Hypothalamus (tissue), 51 donors: ENCODE measurements around the gene ZNF506.
"Not testable (repeated sequence)": the region's sequence is repeated elsewhere in the genome, so short reads cannot be mapped to it uniquely, and the experiment has no call there.

Experiments
- DNase-seq, 51 donors: peaks; one replicate each; lab custom pipeline; 2025; lab: John Stamatoyannopoulos, UW

ZNF506 gene

GRCh38 chr19:19781791-19782190 lies 39.8 kb downstream of the ZNF506 start:
- DNase-seq = peak in 12 of 51 donors; percentile 2 to 35 (median 10)

DNA sequence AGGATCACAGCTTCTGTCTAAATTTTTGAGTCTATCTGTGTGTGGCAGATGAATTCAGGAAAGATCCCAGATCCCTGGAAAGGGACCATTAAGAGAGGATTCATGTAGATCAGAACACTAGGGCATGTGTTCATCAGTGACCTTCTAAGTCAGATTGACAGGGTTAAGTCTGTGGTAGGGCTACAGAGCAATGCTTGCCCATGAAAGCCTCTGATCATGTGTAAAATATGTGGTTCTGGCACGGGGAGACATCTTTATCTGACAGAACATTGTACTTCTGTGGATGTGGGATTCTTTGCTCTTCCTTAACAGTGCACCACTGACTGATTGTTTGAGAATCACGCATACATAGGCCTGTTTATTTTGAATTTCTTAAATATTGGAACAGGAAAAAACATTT lies 42.9 kb downstream of the ZNF506 start:
- no peak for DNase-seq

- no peak for DNase-seq
These were observed 43.9 kb downstream of the ZNF506 start for GRCh38 chr19:19777692-19778091.

GRCh38 chr19:19776206-19777008 lies 45.1 kb downstream of the ZNF506 start:
- DNase-seq = peak; percentile 54 to 100 (median 98)

DNA sequence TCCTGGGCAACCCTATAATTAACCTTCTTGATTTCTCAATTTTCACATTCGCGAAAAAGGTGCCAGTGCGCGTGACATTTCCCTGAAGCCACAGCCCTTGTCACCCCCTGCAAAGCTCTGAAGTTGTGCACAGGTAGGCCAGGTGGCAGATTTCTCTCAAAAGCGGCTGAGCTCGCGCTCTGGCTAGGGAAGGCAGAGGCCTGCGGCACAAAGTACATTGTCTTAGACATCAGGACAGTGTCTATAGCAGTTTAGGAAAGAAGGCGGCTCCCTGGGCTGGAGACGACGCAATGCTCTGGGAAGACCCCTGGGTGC lies 45.7 kb downstream of the ZNF506 start:
- peak in 1 of 51 donors; percentile 22 for DNase-seq

DNA sequence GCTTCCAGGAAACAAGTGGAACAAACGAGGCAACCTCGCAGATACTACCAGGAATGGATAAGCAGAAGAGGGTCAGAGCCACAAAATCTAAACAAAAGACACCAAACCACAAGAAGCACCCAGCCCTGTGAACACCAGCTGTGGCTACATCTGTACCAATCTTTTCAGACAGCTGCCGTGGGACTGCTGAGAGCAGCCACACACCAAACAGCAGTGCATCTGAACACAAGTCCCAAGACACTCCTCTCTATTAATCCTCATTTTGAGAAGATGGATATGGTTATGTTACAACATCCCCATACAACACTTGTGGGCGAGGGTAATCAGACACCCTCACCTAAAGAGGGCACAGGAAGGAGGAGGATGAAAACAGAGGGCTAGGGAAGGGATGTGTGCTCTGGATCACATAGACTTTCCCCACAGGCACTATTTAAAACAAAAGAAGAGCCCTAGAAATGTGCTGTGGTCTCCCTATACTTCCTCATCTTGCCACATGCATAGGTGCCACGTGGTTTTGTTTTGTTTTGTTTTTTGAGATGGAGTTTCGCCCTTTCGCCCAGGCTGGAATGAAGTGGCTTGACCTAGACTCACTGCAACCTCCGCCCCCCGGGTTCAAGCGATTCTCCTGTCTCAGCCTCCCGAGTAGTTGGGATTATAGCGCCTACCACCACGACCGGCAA lies 47.1 kb downstream of the ZNF506 start:
- DNase-seq = no peak

DNA sequence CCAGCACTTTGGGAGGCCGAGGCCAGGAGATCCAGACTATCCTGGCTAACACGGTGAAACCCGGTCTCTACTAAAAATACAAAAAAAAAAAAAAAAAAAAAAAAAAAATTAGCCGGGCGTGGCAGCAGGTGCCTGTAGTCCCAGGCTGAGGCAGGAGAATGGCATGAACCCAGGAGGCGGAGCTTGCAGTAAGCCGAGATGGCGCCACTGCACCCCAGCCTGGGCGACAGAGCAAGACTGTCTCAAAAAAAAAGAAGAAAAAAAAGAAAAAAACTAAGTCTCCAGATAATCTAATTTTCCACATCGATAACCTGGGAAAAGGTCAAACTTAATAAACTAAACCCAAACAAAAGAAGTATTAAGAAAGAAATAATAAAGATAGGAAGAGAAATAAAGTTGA lies 49.6 kb downstream of the ZNF506 start:
- not testable (repeated sequence) for DNase-seq

- not testable (repeated sequence) for DNase-seq
These were observed 51.6 kb downstream of the ZNF506 start for GRCh38 chr19:19769971-19770370.

GRCh38 chr19:19758164-19758563 lies 63.4 kb downstream of the ZNF506 start:
- no peak for DNase-seq

- no peak for DNase-seq
These were observed 68.7 kb downstream of the ZNF506 start for GRCh38 chr19:19752760-19753403.

DNA sequence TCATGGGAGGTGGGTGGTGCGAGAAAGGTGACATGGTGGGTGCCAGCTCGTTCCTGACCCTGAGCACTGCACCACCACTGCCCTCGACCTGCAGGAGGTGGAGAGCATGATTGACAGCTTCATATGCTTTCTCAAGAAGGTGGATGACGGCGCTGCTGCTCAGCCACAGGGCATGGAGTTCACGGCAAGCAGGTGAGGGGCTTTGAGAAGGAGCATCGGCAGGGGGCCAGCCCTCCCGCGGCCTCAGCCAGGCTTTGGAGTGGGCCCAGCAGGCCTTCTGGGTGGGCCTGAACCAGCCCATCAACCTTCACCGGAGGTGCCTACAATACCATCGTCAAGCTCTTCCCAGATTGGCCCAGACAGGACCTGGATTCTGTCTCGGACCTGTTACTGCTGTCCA lies 69.7 kb downstream of the ZNF506 start:
- no peak for DNase-seq

DNA sequence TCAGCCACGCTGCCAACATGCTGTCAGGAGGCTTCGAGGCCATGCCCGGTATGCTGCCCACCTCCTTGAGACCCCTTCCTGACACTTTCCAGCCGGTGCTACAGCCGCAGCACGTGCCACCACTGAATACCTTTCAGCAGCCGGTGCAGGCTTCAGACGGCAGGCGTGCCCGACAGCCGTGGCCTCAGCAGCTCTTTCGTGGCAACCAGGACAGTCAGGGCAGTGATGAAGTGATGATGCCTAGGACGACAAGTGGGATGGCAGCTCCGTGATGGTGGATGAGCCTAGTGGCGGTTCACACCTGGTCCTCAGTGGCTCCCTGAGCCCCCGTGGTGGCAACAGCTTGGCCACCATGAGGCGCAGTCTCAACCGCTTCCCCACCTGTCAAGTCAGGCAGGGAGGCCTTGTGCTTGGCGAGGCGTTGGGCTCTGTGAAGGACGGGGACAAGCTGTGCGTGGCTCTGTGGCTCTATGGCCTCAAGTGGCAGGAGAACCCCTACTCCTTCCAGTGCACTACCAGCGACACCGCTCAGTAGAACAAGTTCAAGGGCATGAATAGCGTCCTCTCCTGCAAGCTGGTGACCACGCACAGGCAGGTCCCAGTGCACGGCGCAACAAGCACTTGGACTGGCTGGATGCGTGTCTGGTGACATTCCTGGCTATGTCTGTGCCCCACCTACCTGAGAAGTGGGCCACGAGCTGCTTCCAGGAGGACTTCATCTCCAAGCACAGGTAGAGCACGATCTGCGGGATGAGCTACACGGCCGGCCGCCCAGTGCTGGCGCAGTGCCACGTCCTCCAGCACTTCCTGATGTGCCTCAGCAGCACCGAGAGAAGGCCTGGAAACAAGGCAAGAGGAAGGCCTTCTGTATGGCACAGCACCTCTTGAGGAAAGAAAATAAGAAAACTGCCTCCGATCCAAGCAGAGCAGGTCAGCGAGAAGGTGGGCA lies 70.4 kb downstream of the ZNF506 start:
- no peak for DNase-seq

GRCh38 chr19:19749908-19750841 lies 71.4 kb downstream of the ZNF506 start:
- DNase-seq = no peak

DNA sequence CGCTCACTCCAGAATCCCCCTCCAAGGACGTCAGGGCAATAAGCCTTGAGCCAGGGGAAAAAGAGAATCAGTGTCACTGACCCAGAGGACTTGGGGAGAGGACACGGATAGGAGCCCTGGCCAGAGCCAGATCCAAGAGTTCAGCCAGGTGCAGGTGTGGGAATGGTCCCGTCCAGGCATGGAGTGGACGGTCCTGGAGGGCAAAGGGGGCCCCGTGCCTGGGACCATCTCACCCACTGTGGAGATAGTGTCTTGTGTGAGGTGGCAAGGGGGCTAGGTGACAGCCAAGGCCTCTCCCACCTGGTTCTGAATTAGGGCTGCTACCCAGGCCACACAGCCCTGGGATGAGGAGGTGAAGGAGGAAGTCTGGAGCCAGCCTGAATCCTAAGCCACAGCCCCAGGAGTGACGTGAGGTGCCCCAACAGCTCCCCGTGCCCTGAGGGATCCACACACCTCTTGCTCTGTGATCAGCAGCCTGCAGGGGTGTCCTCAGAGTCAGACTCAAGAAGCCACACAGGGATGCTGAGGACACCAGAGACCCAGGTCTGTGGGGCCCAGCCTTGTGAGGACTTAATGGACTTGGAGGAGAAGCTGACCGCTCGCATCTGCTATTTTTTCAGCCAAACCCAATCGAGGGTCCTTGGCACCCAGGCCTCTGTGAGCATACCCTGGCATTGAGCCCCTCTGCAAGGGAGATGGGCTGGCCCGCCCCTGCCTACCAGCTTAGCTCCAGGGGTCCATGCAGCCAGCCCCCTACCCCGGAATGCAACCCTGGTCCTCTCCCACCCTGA lies 72.2 kb downstream of the ZNF506 start:
- no peak for DNase-seq

DNA sequence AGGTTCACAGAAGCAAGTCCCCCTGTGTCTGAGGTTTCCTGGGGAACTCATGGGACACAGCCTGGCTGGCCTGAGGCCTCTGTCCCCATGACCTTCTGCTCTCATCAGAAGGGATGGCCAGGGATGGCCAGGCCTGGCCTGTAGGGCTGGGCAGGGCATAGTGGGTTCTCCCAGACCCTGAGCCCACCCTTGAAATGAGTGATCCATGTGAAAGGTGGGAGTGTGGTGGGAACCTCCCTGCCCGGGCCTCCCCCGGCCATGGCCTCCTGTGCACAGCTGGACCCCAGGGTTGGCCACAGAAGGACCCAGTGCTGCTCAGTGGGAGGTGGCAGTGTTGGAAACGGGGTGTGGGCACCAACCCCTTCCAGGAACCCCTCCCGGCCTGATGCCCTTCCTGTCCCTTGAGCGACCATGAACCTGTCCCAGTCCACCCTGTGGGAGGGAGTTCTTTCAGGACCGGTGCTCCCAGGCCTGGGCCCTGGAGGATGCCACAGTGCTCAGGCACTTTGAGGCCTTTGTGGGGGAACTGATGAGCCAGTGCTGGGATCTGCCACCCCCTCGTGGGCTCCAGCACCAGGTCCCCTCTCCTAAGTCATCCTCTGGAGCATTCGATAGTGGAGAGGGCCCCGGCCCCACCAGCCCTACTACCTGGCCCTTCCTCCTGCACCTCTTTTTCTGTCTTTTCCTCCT lies 73.2 kb downstream of the ZNF506 start:
- no peak for DNase-seq

DNA sequence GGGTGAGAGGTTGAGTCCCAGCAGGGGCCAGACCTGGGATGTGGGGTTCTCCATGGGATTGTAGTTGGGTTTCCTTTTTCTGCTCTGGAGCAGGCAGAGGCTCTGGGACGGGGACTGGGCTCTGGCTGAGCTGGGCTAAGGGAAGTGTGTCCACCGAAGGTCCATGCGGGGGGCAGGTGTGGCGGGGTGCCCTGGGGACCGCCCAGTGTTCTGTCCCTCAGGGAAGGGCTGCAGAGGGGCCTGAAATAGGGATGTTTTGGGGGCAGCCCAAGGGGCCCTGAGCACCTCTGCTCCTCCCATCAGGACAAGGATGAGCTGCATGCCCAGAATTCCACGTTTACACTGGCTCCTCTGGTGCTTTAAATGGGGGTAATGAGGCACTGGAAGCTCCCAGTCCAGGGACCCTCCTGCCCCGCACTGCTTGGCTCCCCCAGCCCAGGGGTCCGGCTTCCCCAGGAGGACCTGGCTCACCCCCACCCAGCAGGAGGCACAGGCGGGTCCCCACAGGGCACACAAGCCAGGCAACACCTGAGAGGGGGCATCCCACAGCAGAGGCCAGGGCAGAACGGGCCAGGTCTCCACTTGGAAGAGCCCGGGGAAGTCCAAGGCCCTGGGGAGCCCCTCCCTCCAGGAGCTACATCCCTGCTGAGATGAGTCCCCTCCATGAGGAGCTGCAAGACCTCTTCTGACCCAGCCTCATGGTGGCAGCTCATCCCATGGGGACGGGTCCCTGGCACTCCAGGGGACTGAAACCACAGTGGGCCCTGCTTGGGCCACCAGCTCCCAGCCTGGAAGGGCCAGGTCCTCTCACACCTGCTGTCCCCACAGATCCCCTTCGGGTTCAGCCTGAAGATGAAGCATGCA lies 74.0 kb downstream of the ZNF506 start:
- no peak for DNase-seq
